Astrocyte (in vitro differentiated cells and primary cell): ENCODE data around the gene EEF1AKMT3. TPM values are rescaled to one million over a fixed set of nuclear protein-coding genes. Genes with fewer than 3 reads are reported as not detected.

Experiments used
- DNase-seq: peaks from one replicate; pipeline ENCODE4 v3.0.0-alpha.2; 2010; ENCODE audit warnings: low read depth
- FAIRE-seq: peaks from 2 replicates; lab custom pipeline; 2011; peaks lifted over from hg19 to GRCh38; lab: Jason Lieb, UNC
- H2AFZ ChIP-seq: 2 replicates; pipeline ENCODE4 v1.6.0; 2012; ENCODE audit warnings: low read depth, low read length, inconsistent platforms
- H3K27ac ChIP-seq: 2 replicates; pipeline ENCODE4 v1.5.1; 2011; ENCODE audit warnings: low read depth, low read length, inconsistent platforms
- H3K27me3 ChIP-seq: 2 replicates; pipeline ENCODE4 v1.6.0; 2011; ENCODE audit warnings: low read length, inconsistent platforms; ENCODE audit not compliant: insufficient read depth
- H3K36me3 ChIP-seq: 2 replicates; pipeline ENCODE4 v1.5.1; 2011; ENCODE audit warnings: low read length, inconsistent platforms; ENCODE audit not compliant: insufficient read depth
- H3K4me1 ChIP-seq: 2 replicates; pipeline ENCODE4 v1.5.1; 2011; ENCODE audit warnings: low read length, inconsistent platforms; ENCODE audit not compliant: insufficient read depth
- H3K4me2 ChIP-seq: 2 replicates; pipeline ENCODE4 v1.6.0; 2012; ENCODE audit warnings: low read length, inconsistent platforms
- H3K4me3 ChIP-seq: 2 replicates; pipeline ENCODE4 v1.5.1; 2011; ENCODE audit warnings: low read depth, mild to moderate bottlenecking, low read length, inconsistent platforms; ENCODE audit not compliant: insufficient read depth
- H3K79me2 ChIP-seq: 2 replicates; pipeline ENCODE4 v1.6.0; 2012; ENCODE audit warnings: mild to moderate bottlenecking, low read length, inconsistent platforms; ENCODE audit not compliant: insufficient read depth
- H3K9ac ChIP-seq: 2 replicates; pipeline ENCODE4 v1.6.0; 2012; ENCODE audit warnings: mild to moderate bottlenecking, low read length, inconsistent platforms
- H3K9me3 ChIP-seq: 2 replicates; pipeline ENCODE4 v1.5.1; 2012; ENCODE audit warnings: low read depth, mild to moderate bottlenecking, low read length, inconsistent platforms; ENCODE audit not compliant: insufficient read depth
- H4K20me1 ChIP-seq: 2 replicates; pipeline ENCODE4 v1.6.0; 2012; ENCODE audit warnings: low read length, inconsistent platforms; ENCODE audit not compliant: insufficient read depth
- H3K27ac Mint-ChIP-seq: one replicate; pipeline ENCODE4 v1.8.0; 2021; ENCODE audit warnings: mild to moderate bottlenecking, mixed read lengths; ENCODE audit not compliant: unreplicated experiment
- H3K27me3 Mint-ChIP-seq: one replicate; pipeline ENCODE4 v1.8.0; 2021; ENCODE audit warnings: low read depth, mixed read lengths; ENCODE audit not compliant: unreplicated experiment
- H3K36me3 Mint-ChIP-seq: one replicate; pipeline ENCODE4 v1.8.0; 2021; ENCODE audit warnings: low read depth, mixed read lengths; ENCODE audit not compliant: unreplicated experiment
- H3K4me1 Mint-ChIP-seq: one replicate; pipeline ENCODE4 v1.8.0; 2021; ENCODE audit warnings: low read depth, mixed read lengths; ENCODE audit not compliant: unreplicated experiment
- H3K4me3 Mint-ChIP-seq: one replicate; pipeline ENCODE4 v1.8.0; 2021; ENCODE audit warnings: mild to moderate bottlenecking, moderate library complexity, mixed read lengths; ENCODE audit not compliant: unreplicated experiment
- H3K9me3 Mint-ChIP-seq: one replicate; pipeline ENCODE4 v1.8.0; 2021; ENCODE audit warnings: mild to moderate bottlenecking, mixed read lengths; ENCODE audit not compliant: unreplicated experiment
- EZH2 ChIP-seq: IDR thresholded peaks from 2 replicates; pipeline ENCODE4 v1.6.1; 2012; ENCODE audit warnings: mild to moderate bottlenecking, low read length, inconsistent platforms; ENCODE audit not compliant: insufficient read depth
- total RNA-seq: library from RNA; stranded (reverse); gene quantifications from 2 replicates; pipeline ENCODE4 v1.2.1, GENCODE V29; 2021
- TF ChIP-seq, protein P1 (sequence below): IDR thresholded peaks from 2 replicates; pipeline ENCODE4 v1.5.1; 2011; ENCODE audit warnings: low read depth, mild to moderate bottlenecking, inconsistent platforms, low read length, moderate library complexity; ENCODE audit not compliant: insufficient read depth

Gene EEF1AKMT3
- total RNA-seq, 1 donor from 2014 or later, result 8.1 TPM

DNA sequence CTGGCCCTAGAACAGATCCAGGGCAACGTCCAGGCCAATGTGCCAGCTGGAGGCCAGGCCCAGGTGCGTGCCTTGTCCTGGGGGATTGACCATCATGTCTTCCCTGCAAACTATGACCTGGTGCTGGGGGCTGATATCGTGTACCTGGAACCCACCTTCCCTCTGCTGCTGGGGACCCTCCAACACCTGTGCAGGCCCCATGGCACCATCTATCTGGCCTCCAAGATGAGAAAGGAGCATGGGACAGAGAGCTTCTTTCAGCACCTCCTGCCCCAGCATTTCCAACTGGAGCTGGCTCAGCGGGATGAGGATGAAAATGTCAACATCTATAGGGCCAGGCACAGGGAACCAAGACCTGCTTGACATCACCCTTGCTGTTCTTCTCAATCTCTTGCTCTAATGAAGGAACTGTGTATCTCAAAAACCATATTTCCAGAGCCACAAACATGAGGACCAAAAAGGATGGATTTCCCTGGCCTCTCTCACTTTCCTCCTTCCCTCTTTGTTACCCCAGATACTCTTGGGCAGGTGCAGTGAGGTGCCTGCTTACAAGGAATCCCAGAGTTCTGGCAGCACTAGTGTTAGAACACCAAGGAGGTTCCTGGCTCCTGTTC is 8.0 kb downstream of the EEF1AKMT3 start:
- no peaks in the 10 kb centered on the region for H3K9me3 ChIP-seq
- no peak overlapping the region for H2AFZ ChIP-seq
- H4K20me1 ChIP-seq, result peaks cover 5% of the 10 kb centered on the region
- no peak overlapping the region for H3K4me3 Mint-ChIP-seq
- H3K9ac ChIP-seq, result no peak overlapping the region
- no peaks in the 10 kb centered on the region for H3K27me3 Mint-ChIP-seq
- no peak overlapping the region for H3K4me2 ChIP-seq
- peaks cover 5% of the 10 kb centered on the region for H3K4me1 Mint-ChIP-seq
- no peak for FAIRE-seq
- H3K36me3 ChIP-seq, result peaks cover 8% of the 10 kb centered on the region
- TF ChIP-seq, protein P1, sequence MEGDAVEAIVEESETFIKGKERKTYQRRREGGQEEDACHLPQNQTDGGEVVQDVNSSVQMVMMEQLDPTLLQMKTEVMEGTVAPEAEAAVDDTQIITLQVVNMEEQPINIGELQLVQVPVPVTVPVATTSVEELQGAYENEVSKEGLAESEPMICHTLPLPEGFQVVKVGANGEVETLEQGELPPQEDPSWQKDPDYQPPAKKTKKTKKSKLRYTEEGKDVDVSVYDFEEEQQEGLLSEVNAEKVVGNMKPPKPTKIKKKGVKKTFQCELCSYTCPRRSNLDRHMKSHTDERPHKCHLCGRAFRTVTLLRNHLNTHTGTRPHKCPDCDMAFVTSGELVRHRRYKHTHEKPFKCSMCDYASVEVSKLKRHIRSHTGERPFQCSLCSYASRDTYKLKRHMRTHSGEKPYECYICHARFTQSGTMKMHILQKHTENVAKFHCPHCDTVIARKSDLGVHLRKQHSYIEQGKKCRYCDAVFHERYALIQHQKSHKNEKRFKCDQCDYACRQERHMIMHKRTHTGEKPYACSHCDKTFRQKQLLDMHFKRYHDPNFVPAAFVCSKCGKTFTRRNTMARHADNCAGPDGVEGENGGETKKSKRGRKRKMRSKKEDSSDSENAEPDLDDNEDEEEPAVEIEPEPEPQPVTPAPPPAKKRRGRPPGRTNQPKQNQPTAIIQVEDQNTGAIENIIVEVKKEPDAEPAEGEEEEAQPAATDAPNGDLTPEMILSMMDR, result no peak
- peaks cover 4% of the 10 kb centered on the region for H3K4me1 ChIP-seq
- H3K27ac ChIP-seq, result no peak overlapping the region
- DNase-seq, result no peak
- peaks cover 18% of the 10 kb centered on the region for H3K79me2 ChIP-seq
- H3K4me3 ChIP-seq, result no peak overlapping the region
- H3K27me3 ChIP-seq, result no peaks in the 10 kb centered on the region
- H3K9me3 Mint-ChIP-seq, result no peaks in the 10 kb centered on the region
- no peak overlapping the region for H3K27ac Mint-ChIP-seq
- H3K36me3 Mint-ChIP-seq, result peaks cover 12% of the 10 kb centered on the region

DNA sequence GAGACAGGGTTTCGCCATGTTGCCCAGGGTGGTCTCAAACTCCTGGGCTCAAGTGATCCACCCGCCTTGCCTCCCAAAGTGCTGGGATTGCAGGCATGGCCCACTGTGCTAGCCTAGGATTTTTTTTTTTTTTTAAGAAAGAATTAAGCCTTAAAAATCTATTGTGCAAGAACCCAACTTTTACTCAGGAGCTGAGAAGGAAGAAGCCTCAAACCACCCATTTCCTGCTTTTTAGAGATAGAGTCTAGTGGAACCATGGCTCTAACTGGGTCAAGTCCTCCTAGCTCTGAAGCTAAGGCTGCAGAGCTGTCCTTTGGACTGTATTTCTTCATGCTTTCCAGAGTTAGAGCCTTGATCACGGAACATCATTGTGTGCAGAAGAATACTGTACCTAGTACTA is 8.8 kb downstream of the EEF1AKMT3 start:
- Mint-ChIP-seq H3K4me1 (peaks cover 5% of the 10 kb centered on the region), H3K27ac (no peak overlapping the region), H3K27me3 (no peaks in the 10 kb centered on the region), H3K36me3 (peaks cover 8% of the 10 kb centered on the region), H3K9me3 (no peaks in the 10 kb centered on the region), H3K4me3 (no peak overlapping the region)
- Histone ChIP-seq H3K9me3 (no peaks in the 10 kb centered on the region), H3K4me2 (no peak overlapping the region), H2AFZ (no peak overlapping the region), H4K20me1 (peaks cover 5% of the 10 kb centered on the region), H3K79me2 (peaks cover 18% of the 10 kb centered on the region), H3K36me3 (peaks cover 13% of the 10 kb centered on the region), H3K27ac (no peak overlapping the region), H3K27me3 (no peaks in the 10 kb centered on the region), H3K9ac (no peak overlapping the region), H3K4me3 (no peak overlapping the region), H3K4me1 (peaks cover 4% of the 10 kb centered on the region)
- DNase-seq (no peak), FAIRE-seq (no peak)
- no peak for TF ChIP-seq EZH2
- TF ChIP-seq, protein P1, result no peak

DNA sequence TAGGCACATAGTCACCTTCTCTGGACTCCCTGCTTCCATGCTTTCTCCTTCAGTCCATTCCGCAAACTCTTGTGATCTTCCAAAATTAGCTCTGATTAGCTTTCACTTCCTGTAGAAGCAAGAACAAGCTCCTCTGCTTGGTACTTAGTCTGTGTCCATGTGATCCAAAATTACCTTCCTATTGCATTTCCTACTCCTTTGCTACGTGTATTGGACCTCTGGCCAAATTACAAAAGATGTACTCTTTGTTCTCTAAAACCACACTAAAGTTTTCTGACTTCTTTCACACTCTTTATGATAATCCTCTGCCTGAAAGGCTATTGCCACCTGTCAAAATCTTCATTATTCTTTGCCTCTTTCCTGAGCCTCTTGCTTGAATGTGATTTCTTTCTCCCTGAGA is 9.4 kb downstream of the EEF1AKMT3 start:
- H4K20me1 ChIP-seq, result peaks cover 5% of the 10 kb centered on the region
- no peak overlapping the region for H3K4me2 ChIP-seq
- peaks cover 5% of the 10 kb centered on the region for H3K4me1 Mint-ChIP-seq
- H3K4me1 ChIP-seq, result peaks cover 4% of the 10 kb centered on the region
- H3K27me3 ChIP-seq, result no peaks in the 10 kb centered on the region
- peak overlapping the region; percentile 100 for H3K4me3 Mint-ChIP-seq
- FAIRE-seq (no peak), DNase-seq (no peak)
- no peak overlapping the region for H3K4me3 ChIP-seq
- H3K36me3 Mint-ChIP-seq, result peaks cover 8% of the 10 kb centered on the region
- no peak overlapping the region for H2AFZ ChIP-seq
- H3K27me3 Mint-ChIP-seq, result no peaks in the 10 kb centered on the region
- H3K9me3 ChIP-seq, result no peaks in the 10 kb centered on the region
- no peak overlapping the region for H3K9ac ChIP-seq
- no peaks in the 10 kb centered on the region for H3K9me3 Mint-ChIP-seq
- peaks cover 19% of the 10 kb centered on the region for H3K36me3 ChIP-seq
- H3K79me2 ChIP-seq, result peaks cover 18% of the 10 kb centered on the region
- no peak overlapping the region for H3K27ac ChIP-seq
- TF ChIP-seq, protein P1, result no peak
- no peak for TF ChIP-seq EZH2
- no peak overlapping the region for H3K27ac Mint-ChIP-seq
